Adipose tissue (tissue), 3 donors: ENCODE results near the gene CREB1. TPM values are rescaled to one million over a fixed set of nuclear protein-coding genes. Genes with fewer than 3 reads are reported as not detected.
"Not testable (repeated sequence)": the region's sequence is repeated elsewhere in the genome, so short reads cannot be mapped to it uniquely, and the experiment has no call there.

ENCODE experiments used
- H3K27ac ChIP-seq: one replicate; pipeline ENCODE4 v1.5.1; 2013; ENCODE audit warnings: low read depth, low read length
- WGBS, 3 donors: extraction: QIAGEN DNeasy Blood & Tissue Kit; methylation state at CpG; one replicate each; pipeline ENCODE4 v1.1.7; 2013; 5-methylcytosine and 5-hydroxymethylcytosine counted together
- polyA plus RNA-seq, 3 donors: library from polyadenylated mRNA; stranded (reverse); fragments of 200-250 nt; gene quantifications; one replicate each; pipeline ENCODE4 v1.2.3, GENCODE V29; 2013
- donor health status: healthy with polysubstance abuse.
- donor health status: Bipolar disorder and iron deficiency.
- donor health status: healthy.

CREB1 gene
- polyA plus RNA-seq, 3 donors = 5.8 to 11.7 (median 10.8) TPM

DNA sequence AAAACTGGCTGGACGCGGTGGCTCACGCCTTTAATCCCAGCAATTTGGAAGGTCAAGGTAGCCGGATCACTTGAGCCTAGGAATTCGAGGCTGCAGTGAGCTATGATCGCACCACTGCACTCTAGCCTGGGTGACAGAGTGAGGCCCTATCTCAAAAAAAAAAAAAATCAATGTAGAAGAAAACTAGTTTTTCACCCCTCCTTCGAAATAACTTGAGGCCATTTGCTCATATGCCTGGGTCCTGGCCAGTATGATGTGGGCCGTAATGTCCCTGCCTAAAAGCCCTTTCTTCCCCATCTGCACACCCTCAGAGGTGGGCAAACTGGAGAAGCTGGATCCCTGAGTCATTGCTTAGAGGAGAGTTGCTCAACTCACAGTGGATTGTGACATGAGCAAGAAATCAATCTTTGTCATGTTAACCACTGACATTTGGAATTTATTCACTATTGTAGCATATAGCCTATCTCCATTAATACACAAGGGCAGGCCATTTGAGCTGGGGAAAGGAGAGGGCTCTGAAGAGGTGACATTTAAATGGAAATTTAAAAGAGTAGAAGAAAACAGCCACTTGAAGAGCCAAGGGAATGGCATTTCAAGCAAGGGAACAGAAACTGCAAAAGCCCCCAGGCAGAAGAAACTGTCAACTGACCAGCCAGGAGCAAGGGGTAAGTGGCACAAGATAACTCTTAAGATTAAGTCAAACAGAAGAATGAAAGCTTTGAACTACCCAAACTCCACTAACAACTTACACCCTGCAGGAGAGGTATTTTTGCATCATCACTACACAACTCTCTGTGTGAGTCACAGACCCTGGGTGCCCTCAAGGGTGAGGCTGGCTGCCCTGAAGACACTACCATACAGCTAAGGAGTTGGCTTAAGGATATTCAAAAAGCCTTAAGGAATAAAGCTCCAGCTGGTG lies 103.1 kb downstream of the CREB1 start:
- WGBS, 3 donors = 83 to 88% (median 85%) methylated on average over 8 of the region's 8 CpGs
- H3K27ac ChIP-seq = no peak overlapping the region

DNA sequence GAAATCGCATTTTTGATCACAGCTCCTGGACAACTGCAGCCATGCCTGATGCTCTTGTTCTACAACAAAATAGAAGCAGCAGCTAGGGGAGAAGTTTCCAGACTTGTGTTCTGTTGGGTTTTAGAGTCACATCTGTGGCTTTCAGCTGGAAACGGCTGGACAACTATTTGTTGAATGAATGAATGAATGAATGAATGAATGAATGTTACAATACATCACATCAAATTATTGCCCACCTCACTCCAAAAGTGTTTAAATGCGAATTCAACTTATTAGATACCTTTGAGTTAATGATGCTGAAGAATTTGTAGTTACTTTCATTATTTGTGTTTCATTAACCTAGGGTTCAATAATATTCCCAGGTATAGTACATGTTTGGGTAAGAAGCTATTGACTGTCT lies 103.9 kb downstream of the CREB1 start:
- no peak overlapping the region for H3K27ac ChIP-seq
- WGBS, 3 donors = 83 to 89% (median 86%) methylated on average over 3 of the region's 3 CpGs

DNA sequence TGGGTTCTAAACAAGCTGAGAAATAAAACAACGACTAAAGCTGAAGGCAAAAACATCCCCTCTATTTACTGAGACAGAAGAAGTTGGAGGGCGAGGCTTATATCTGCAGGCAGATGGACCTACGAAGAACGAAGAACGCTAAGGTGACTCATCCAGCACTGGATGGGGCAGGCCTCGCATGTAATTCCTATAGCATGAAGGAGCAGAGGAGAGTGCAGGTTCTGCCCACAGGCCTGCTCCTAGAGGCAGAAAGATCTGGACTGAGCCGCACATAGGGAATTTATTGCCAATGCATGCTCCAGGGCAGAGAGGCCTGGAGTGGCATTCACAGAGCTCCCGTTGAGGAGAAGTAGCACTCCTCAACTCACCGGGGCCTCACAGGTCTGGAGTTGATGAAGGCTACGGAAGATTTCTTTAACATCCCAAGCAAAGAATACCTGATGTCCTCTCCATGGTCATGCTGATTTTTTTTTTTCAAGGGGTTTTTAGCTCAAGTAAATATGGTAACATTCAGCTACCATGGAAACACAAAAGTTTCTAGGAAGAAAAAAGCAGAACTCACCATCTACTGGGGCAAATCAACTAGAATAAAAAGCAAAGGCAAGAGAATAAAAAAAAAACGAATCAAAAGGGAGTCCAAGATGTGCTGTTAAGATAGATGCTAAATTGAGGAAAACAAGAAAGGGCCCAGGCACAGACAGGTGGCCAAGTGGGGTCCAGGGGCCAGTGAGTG lies 105.9 kb downstream of the CREB1 start:
- no peak overlapping the region for H3K27ac ChIP-seq
- WGBS, 3 donors = 82 to 87% (median 84%) methylated on average over 11 of the region's 11 CpGs

DNA sequence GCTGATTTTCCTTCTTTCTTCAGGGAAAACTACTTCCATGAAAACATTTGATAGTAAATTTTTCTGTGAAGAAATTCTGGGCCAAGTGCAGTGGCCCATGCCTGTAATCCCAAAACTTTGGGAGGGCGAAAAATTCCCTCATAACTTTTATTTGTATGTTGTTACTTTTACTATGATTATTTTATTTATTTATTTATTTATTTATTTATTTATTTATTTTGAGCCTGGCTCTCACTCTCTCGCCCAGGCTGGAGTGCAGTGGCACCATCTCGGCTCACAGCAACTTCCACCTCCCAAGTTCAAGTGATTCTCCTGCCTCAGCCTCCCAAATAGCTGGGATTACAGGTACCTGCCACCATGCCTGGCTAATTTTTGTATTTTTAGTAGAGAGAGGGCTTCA lies 109.5 kb downstream of the CREB1 start:
- 91 to 97% (median 96%) methylated on average over 3 of the region's 3 CpGs for WGBS, 3 donors
- not testable (repeated sequence) for H3K27ac ChIP-seq

DNA sequence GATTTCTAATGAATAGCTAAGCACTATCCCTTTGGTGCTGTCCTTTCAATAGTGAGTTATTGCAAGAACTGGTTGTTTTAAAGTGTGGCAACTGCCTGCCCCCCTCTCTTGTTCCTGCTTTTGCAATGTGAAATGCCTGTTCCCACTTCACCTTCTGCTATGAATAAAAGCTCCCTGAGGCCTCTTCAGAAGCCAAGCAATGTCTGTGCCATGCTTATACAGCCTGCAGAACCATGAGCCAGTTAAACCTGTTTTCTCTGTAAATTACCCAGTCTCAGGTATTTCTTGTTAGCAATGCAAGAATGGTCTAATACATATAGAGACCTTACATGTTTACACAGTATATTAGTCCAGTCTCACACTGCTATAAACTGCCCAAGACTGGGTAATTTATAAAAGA lies 110.4 kb downstream of the CREB1 start:
- H3K27ac ChIP-seq = no peak overlapping the region

DNA sequence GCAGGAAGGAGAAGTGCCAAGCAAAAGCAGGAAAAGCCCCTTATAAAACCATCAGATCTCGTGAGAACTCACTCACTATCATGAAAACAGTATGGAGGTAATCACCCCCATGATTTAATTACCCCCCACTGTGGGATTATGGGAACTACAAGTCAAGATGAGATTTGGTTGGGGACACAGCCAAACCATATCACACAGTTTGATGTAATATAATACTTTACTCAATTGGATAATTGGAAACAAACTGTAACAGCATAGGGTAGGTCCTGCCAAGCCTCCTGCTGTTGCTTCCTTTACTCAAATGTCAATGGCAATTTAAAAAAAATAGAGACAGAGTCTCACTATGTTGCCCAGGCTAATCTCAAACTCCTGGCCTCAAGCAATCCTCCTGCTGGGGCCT lies 110.9 kb downstream of the CREB1 start:
- WGBS, 3 donors = 67 to 73% (median 67%) methylated on average over 1 of the region's 1 CpG
- no peak overlapping the region for H3K27ac ChIP-seq

DNA sequence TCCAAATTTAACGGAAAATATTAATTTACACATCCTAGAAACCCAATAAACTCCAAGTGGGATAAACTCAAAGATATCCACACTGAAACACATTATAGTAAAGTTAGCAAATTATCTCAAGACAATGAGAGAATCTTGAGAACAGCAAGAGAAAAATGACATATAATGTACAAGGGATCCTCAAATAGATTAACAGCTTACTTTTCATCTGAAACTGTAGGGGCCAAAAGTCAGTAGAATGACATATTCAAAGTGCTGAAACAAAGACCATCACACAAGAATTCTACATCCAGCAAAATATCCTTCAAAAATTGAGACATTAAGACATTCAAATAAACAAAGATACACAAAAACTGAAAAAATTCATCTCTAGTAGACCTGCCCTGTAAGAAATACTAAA lies 114.1 kb downstream of the CREB1 start:
- 97 to 100% (median 100%) methylated on average over 1 of the region's 1 CpG for WGBS, 3 donors
- no peak overlapping the region for H3K27ac ChIP-seq

DNA sequence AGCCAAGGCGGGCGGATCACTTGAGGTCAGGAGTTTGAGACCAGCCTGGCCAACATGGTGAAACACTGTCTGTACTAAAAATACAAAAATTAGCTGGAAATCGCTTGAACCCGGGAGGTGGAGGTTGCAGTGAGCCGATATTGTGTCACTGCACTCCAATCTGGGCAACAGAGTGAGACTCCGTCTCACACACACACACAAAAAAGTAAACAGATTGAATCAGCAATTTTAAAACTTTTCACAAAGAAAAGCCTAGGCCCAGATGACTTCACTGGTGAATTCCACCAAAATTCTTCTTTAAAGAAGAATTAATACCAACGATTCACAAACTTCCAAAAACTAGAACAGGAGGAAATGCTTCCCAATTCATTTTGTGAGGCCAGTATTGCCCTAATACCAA lies 116.8 kb downstream of the CREB1 start:
- WGBS, 3 donors = 90 to 93% (median 93%) methylated on average over 7 of the region's 7 CpGs
- H3K27ac ChIP-seq = not testable (repeated sequence)

Other genes with a start within 250 kb of the CREB1 start
- gene METTL21A, start 95.4 kb downstream of the CREB1 start, polyA plus RNA-seq = 10 to 100 TPM in 2 of 3 donors, 1 to 10 TPM in 1; 6.8 to 19.1 (median 10.9) TPM
- gene CCNYL1, start 181.7 kb downstream of the CREB1 start, polyA plus RNA-seq = 10 to 100 TPM in 2 of 3 donors, 1 to 10 TPM in 1; 6.9 to 11.9 (median 11.2) TPM
- 1 to 10 TPM in 2 of 3 donors, under 1 TPM in 1; 0.79 to 6.8 (median 4.8) TPM for gene FZD5, start 239.9 kb downstream of the CREB1 start, polyA plus RNA-seq